ENCODE data around the gene CDC14C.
"Not testable (repeated sequence)": the region's sequence is repeated elsewhere in the genome, so short reads cannot be mapped to it uniquely, and the experiment has no call there.

The CDC14C gene

GRCh38 chr7:48924433-48924832, at the start of gene CDC14C:
TSS of gene CDC14C (plus strand) at chr7:48924547. CDS start at chr7:48924673, 126 bp downstream.
- DNase-seq: no peak

GRCh38 chr7:48875045-48875916, 49.1 kb upstream of the CDC14C start:
- no peak for DNase-seq

- DNase-seq: no peak
Observed at GRCh38 chr7:48876087-48876486, 48.3 kb upstream of the CDC14C start.

- DNase-seq: no peak
Observed at GRCh38 chr7:48880851-48881250, 43.5 kb upstream of the CDC14C start.

- DNase-seq: no peak
Observed at GRCh38 chr7:48887500-48887899, 36.8 kb upstream of the CDC14C start.

GRCh38 chr7:48894574-48894973, 29.8 kb upstream of the CDC14C start:
- DNase-seq: no peak

GRCh38 chr7:48899932-48900331, 24.4 kb upstream of the CDC14C start:
- no peak for DNase-seq

- no peak for DNase-seq
Observed at GRCh38 chr7:48901966-48902365, 22.4 kb upstream of the CDC14C start.

GRCh38 chr7:48904975-48905374, 19.4 kb upstream of the CDC14C start:
- no peak for DNase-seq

- not testable (repeated sequence) for DNase-seq
Observed at GRCh38 chr7:48905686-48906085, 18.7 kb upstream of the CDC14C start.

GRCh38 chr7:48909887-48910286, 14.5 kb upstream of the CDC14C start:
- DNase-seq: not testable (repeated sequence)

- DNase-seq: no peak
Observed at GRCh38 chr7:48931481-48931880, 7.1 kb downstream of the CDC14C start.

GRCh38 chr7:48932126-48932910, 8.0 kb downstream of the CDC14C start:
- DNase-seq: no peak

GRCh38 chr7:48933549-48934085, 9.3 kb downstream of the CDC14C start:
- no peak for DNase-seq

- no peak for DNase-seq
Observed at GRCh38 chr7:48938539-48939295, 14.4 kb downstream of the CDC14C start.

GRCh38 chr7:48943279-48943990, 19.1 kb downstream of the CDC14C start:
- no peak for DNase-seq

GRCh38 chr7:48955916-48956315, 31.6 kb downstream of the CDC14C start:
- no peak for DNase-seq

GRCh38 chr7:48959676-48960075, 35.3 kb downstream of the CDC14C start:
- DNase-seq: no peak

GRCh38 chr7:48962821-48963505, 38.6 kb downstream of the CDC14C start:
- no peak for DNase-seq

GRCh38 chr7:48964074-48964473, 39.7 kb downstream of the CDC14C start:
- DNase-seq: no peak

- DNase-seq: no peak
Observed at GRCh38 chr7:48971173-48971572, 46.8 kb downstream of the CDC14C start.

- no peak for DNase-seq
Observed at GRCh38 chr7:48976253-48976652, 51.9 kb downstream of the CDC14C start.

Measured in NCI-H1694 treated with DMSO at 0.1 percent for 48 hours (cell line).